IMR-90 (cell line): ENCODE results near the gene GPR161. TPM values are rescaled to one million over a fixed set of nuclear protein-coding genes. Genes with fewer than 3 reads are reported as not detected.

Experiments used
- ATAC-seq: fragments of 200-7000 bp; cut with Tn5 transposase; 2 replicates; pipeline ENCODE4 v1.9.1; 2020; ENCODE audit warnings: low read depth, mild to moderate bottlenecking, moderate library complexity
- BruUV-seq: library from RNA; stranded (reverse); fragments of 400-500 nt; replicated peaks from 2 replicates; lab custom pipeline; 2021; lab: Mats Ljungman, UMichigan
- CTCF ChIA-PET: fragments of 300-600 bp; formaldehyde crosslinking; extraction: SDS; loops from one replicate; lab custom pipeline; 2021; ENCODE audit warnings: antibody characterized with exemption; lab: Yijun Ruan, JAX
- POLR2A ChIA-PET: fragments of 300-600 bp; sonication (Branson Sonifier 250); formaldehyde crosslinking; loops from one replicate; lab custom pipeline; 2022; ENCODE audit warnings: antibody characterized with exemption; ENCODE audit not compliant: unreplicated experiment; lab: Charles Lee
- DNase-seq: peaks from one replicate; pipeline ENCODE4 v3.0.0; 2013
- H2AFZ ChIP-seq: replicated peaks from 2 replicates; pipeline ENCODE3; 2013; ENCODE audit warnings: low read length, mild to moderate bottlenecking; ENCODE audit not compliant: poor library complexity
- H2AK5ac ChIP-seq: 2 replicates; pipeline ENCODE4 v1.6.1; 2013; ENCODE audit warnings: low read depth, low read length, inconsistent platforms
- H2AK9ac ChIP-seq: replicated peaks from 2 replicates; pipeline ENCODE3; 2013; ENCODE audit warnings: mild to moderate bottlenecking, low read depth, low read length, moderate library complexity; ENCODE audit not compliant: poor library complexity
- H2BK120ac ChIP-seq: 2 replicates; pipeline ENCODE4 v1.6.1; 2013; ENCODE audit warnings: low read depth, low read length, inconsistent platforms
- H2BK15ac ChIP-seq: 3 replicates; pipeline ENCODE4 v1.6.1; 2013; ENCODE audit warnings: low read depth, low read length, inconsistent platforms
- H2BK20ac ChIP-seq: 2 replicates; pipeline ENCODE4 v1.6.1; 2013; ENCODE audit warnings: low read depth, mild to moderate bottlenecking, inconsistent platforms, low read length, moderate library complexity
- H2BK5ac ChIP-seq: 2 replicates; pipeline ENCODE4 v1.6.1; 2013; ENCODE audit warnings: mild to moderate bottlenecking, low read depth, low read length, inconsistent platforms; ENCODE audit not compliant: poor library complexity, severe bottlenecking
- H3K14ac ChIP-seq: replicated peaks from 2 replicates; pipeline ENCODE4 v1.6.1; 2013; ENCODE audit warnings: low read depth, low read length, inconsistent platforms
- H3K18ac ChIP-seq: 2 replicates; pipeline ENCODE4 v1.6.1; 2013; ENCODE audit warnings: low read depth, low read length, control low read depth
- H3K23ac ChIP-seq: 2 replicates; pipeline ENCODE4 v1.6.1; 2013; ENCODE audit warnings: low read depth, low read length, inconsistent platforms
- H3K27ac ChIP-seq: 2 replicates; pipeline ENCODE4 v1.5.1; 2013; ENCODE audit warnings: mild to moderate bottlenecking, control low read depth, low read length; ENCODE audit not compliant: insufficient read depth
- H3K27me3 ChIP-seq: 2 replicates; pipeline ENCODE4 v1.6.1; 2013; ENCODE audit warnings: low read length; ENCODE audit not compliant: control insufficient read depth, insufficient read depth
- H3K36me3 ChIP-seq: 2 replicates; pipeline ENCODE4 v1.6.1; 2013; ENCODE audit warnings: low read length, mixed read lengths; ENCODE audit not compliant: control insufficient read depth, insufficient read depth
- H3K4ac ChIP-seq: 2 replicates; pipeline ENCODE4 v1.6.1; 2013; ENCODE audit warnings: low read depth, low read length, inconsistent platforms
- H3K4me1 ChIP-seq: 2 replicates; pipeline ENCODE4 v1.6.1; 2013; ENCODE audit warnings: low read length, mixed read lengths; ENCODE audit not compliant: control insufficient read depth, insufficient read depth
- H3K4me2 ChIP-seq: 2 replicates; pipeline ENCODE4 v1.6.1; 2013; ENCODE audit warnings: low read depth, mild to moderate bottlenecking, control low read depth, low read length, moderate library complexity
- H3K4me3 ChIP-seq: 2 replicates; pipeline ENCODE4 v1.5.1; 2013; ENCODE audit warnings: low read depth, mild to moderate bottlenecking, control low read depth, low read length, moderate library complexity; ENCODE audit not compliant: insufficient read depth
- H3K56ac ChIP-seq: 2 replicates; pipeline ENCODE4 v1.6.1; 2013; ENCODE audit warnings: low read length, inconsistent platforms; ENCODE audit not compliant: insufficient read depth; ENCODE audit errors: extremely low read depth
- H3K79me1 ChIP-seq, 2 experiments: 2 replicates each; pipeline ENCODE4 v1.6.1; 2013; ENCODE audit warnings: low read length in 2 of 2, inconsistent platforms in 1 of 2, low read depth in 1 of 2
- H3K9ac ChIP-seq: 2 replicates; pipeline ENCODE4 v1.6.1; 2013; ENCODE audit warnings: low read depth, low read length, control low read depth
- H3K9me1 ChIP-seq: 2 replicates; pipeline ENCODE4 v1.6.1; 2013; ENCODE audit warnings: low read length, inconsistent platforms; ENCODE audit not compliant: insufficient read depth
- H3K9me3 ChIP-seq: 2 replicates; pipeline ENCODE4 v1.6.1; 2013; ENCODE audit warnings: low read length; ENCODE audit not compliant: control insufficient read depth, insufficient read depth
- H4K20me1 ChIP-seq: 2 replicates; pipeline ENCODE4 v1.6.1; 2013; ENCODE audit warnings: low read length, inconsistent platforms; ENCODE audit not compliant: insufficient read depth
- H4K5ac ChIP-seq: 2 replicates; pipeline ENCODE4 v1.6.1; 2013; ENCODE audit warnings: mild to moderate bottlenecking, low read depth, low read length, control low read depth
- H4K8ac ChIP-seq, 2 experiments: 2 replicates each; pipeline ENCODE4 v1.6.1; 2013; ENCODE audit warnings: low read depth in 2 of 2, low read length in 2 of 2, control low read depth in 1 of 2, inconsistent platforms in 1 of 2
- H4K91ac ChIP-seq: 2 replicates; pipeline ENCODE4 v1.6.1; 2013; ENCODE audit warnings: low read depth, low read length, inconsistent platforms; ENCODE audit not compliant: insufficient read depth
- CHD1 ChIP-seq: IDR thresholded peaks from 2 replicates; pipeline ENCODE4 v1.6.1; 2012; ENCODE audit warnings: low read depth, low read length, improper control_type of control experiment
- FOS ChIP-seq: fragments of 150-350 bp; IDR thresholded peaks from 2 replicates; pipeline ENCODE4 v1.6.1; 2016; ENCODE audit warnings: low read depth, low read length
- MXI1 ChIP-seq: IDR thresholded peaks from 2 replicates; pipeline ENCODE4 v1.6.1; 2012; ENCODE audit warnings: low read depth, mild to moderate bottlenecking, low read length, moderate library complexity, borderline replicate concordance
- RAD21 ChIP-seq: IDR thresholded peaks from 2 replicates; pipeline ENCODE4 v1.6.1; 2012; ENCODE audit warnings: low read length, improper control_type of control experiment
- RCOR1 ChIP-seq: IDR thresholded peaks from 2 replicates; pipeline ENCODE4 v1.6.1; 2012; ENCODE audit warnings: mild to moderate bottlenecking, low read length, improper control_type of control experiment; ENCODE audit not compliant: insufficient replicate concordance
- RFX5 ChIP-seq: IDR thresholded peaks from 2 replicates; pipeline ENCODE4 v1.8.0; 2012; ENCODE audit warnings: low read depth, mild to moderate bottlenecking, low read length, moderate library complexity
- SMC3 ChIP-seq: fragments of 150-350 bp; IDR thresholded peaks from 2 replicates; pipeline ENCODE4 v1.6.1; 2016; ENCODE audit warnings: low read depth, mild to moderate bottlenecking, antibody characterized with exemption, low read length, moderate library complexity
- WGBS, 2 experiments: methylation state at CpG; one replicate each; pipeline versions ENCODE4 v1.1.5 to v1.1.7; 2013; ENCODE audit warnings: missing lambda C conversion rate in 2 of 2; ENCODE audit not compliant: insufficient read length in 1 of 2; ENCODE audit errors: extremely low coverage in 2 of 2; 5-methylcytosine and 5-hydroxymethylcytosine counted together
- dilution Hi-C: fragments of 300-500 bp; cut with HindIII; formaldehyde crosslinking; loops from one replicate; pipeline ENCODE4 v1.14.3; 2018; ENCODE audit warnings: low sequenced_read_pairs; ENCODE audit not compliant: unreplicated experiment
- in situ Hi-C: fragments of 300-500 bp; cut with MboI; formaldehyde crosslinking; loops from 3 replicates; pipeline ENCODE4 v1.14.3; 2019; ENCODE audit warnings: low sequenced_read_pairs, inconsistent platforms, mixed read lengths
- intact Hi-C: fragments of 100-400 bp; cut with micrococcal nuclease; formaldehyde crosslinking; loops from 2 replicates; pipeline ENCODE4 v1.10.0; 2022
- polyA plus RNA-seq, 3 experiments: library from polyadenylated mRNA; depleted of rRNA; stranded (reverse); fragments of >200 nt; gene quantifications; 2 replicates each; pipeline ENCODE4 v1.2.3, GENCODE V29; 2012; ENCODE audit warnings: low replicate concordance in 1 of 3
- total RNA-seq: library from RNA; depleted of rRNA; stranded (reverse); fragments of >200 nt; gene quantifications from 2 replicates; pipeline ENCODE4 v1.2.3, GENCODE V29; 2012
- TF ChIP-seq, protein P1 (sequence below): fragments of 150-350 bp; IDR thresholded peaks from 2 replicates; pipeline ENCODE4 v1.6.1; 2016; ENCODE audit warnings: low read depth, mild to moderate bottlenecking, low read length, moderate library complexity, borderline replicate concordance

Gene GPR161
- total and polyA plus RNA-seq, 2 of the 4 experiments (the other 2 are of a cell fraction) = 12.5 to 13.3 TPM

DNA sequence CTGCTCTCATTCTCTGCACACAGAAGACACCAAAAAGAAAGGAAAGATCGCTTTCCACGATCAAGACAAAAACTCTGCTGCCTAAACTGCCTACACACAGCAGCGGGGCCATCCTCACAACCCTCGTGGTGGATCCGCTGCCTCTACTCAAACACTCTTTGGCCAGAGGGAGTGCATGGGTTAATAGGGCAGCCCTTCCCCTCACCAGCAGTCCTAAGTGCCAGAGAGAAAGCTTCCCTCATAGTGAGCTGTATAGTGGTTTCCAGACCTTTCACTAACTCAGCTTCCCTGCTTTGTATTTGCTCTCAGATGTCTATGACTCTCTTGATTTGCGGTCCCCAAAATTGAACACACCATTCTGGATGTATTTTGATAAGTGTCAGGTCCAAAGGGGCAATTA, 30.9 kb downstream of the GPR161 start:
- Histone ChIP-seq H2BK20ac (no peak overlapping the region), H3K14ac (no peak overlapping the region), H3K23ac (no peak overlapping the region), H3K4ac (no peak overlapping the region), H3K79me1 (peaks cover 4 to 12% of the 10 kb centered on the region in 2 experiments; a peak in 2 of 4 replicates), H2BK120ac (no peak overlapping the region), H3K4me1 (no peaks in the 10 kb centered on the region), H3K27me3 (no peaks in the 10 kb centered on the region), H3K27ac (no peak overlapping the region), H4K5ac (no peak overlapping the region), H2BK15ac (no peak overlapping the region), H4K20me1 (no peaks in the 10 kb centered on the region), H2AFZ (no peak overlapping the region), H4K8ac (no peak overlapping the region), H2BK5ac (no peak overlapping the region), H3K4me2 (no peak overlapping the region), H3K56ac (no peak overlapping the region), H2AK9ac (no peak overlapping the region), H4K91ac (no peak overlapping the region), H2AK5ac (no peak overlapping the region), H3K4me3 (no peak overlapping the region), H3K9ac (no peak overlapping the region), H3K18ac (no peak overlapping the region), H3K9me3 (no peaks in the 10 kb centered on the region), H3K36me3 (peaks cover 18% of the 10 kb centered on the region), H3K9me1 (peaks cover 7% of the 10 kb centered on the region; the same call in 1 of the 2 replicates)
- TF ChIP-seq SMC3 (no peak), RAD21 (no peak), CHD1 (no peak), RCOR1 (no peak), MXI1 (no peak), FOS (no peak), RFX5 (no peak)
- TF ChIP-seq, protein P1, sequence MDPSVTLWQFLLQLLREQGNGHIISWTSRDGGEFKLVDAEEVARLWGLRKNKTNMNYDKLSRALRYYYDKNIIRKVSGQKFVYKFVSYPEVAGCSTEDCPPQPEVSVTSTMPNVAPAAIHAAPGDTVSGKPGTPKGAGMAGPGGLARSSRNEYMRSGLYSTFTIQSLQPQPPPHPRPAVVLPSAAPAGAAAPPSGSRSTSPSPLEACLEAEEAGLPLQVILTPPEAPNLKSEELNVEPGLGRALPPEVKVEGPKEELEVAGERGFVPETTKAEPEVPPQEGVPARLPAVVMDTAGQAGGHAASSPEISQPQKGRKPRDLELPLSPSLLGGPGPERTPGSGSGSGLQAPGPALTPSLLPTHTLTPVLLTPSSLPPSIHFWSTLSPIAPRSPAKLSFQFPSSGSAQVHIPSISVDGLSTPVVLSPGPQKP = no peak
- in situ Hi-C loops = no loop called here
- no peak for ATAC-seq
- ChIA-PET POLR2A (no interaction called here), CTCF (interaction anchor here (1.6 kb wide), 1 partner anchor 24 kb away, joined by 4 read pairs; no protein-coding TSS in a partner anchor)
- WGBS, 2 experiments = no CpG with 5 or more reads among the region's 6 CpGs
- dilution Hi-C loops = no loop called here
- intact Hi-C loops = no loop called here
- no peak for DNase-seq
- no TSS peak for BruUV-seq
